K562 (cell line): ENCODE results near the gene KCNN3. TPM values are rescaled to one million over a fixed set of nuclear protein-coding genes. Genes with fewer than 3 reads are reported as not detected.

Experiments
- NR1H2 ChIP-seq: sonication (generic); formaldehyde crosslinking; IDR thresholded peaks from 2 replicates; pipeline ENCODE4 v1.4.0; 2020; ENCODE audit warnings: mild to moderate bottlenecking, missing genetic modification reagents
- PRMT5 ChIP-seq: sonication (generic); formaldehyde crosslinking; IDR thresholded peaks from 2 replicates; pipeline ENCODE4 v1.5.0; 2020; ENCODE audit warnings: missing genetic modification reagents
- RFX7 ChIP-seq: fragments of 250-450 bp; sonication (Bioruptor Pico); IDR thresholded peaks from 2 replicates; pipeline ENCODE4 v1.5.1; 2021; ENCODE audit warnings: mild to moderate bottlenecking
- STAG1 ChIP-seq: sonication (generic); formaldehyde crosslinking; IDR thresholded peaks from 2 replicates; pipeline ENCODE4 v1.5.0; 2020; ENCODE audit warnings: missing genetic modification reagents, borderline replicate concordance
- TCF15 ChIP-seq: fragments of 250-450 bp; sonication (Bioruptor Pico); IDR thresholded peaks from 2 replicates; pipeline ENCODE4 v1.8.0; 2022; ENCODE audit warnings: moderate library complexity, mild to moderate bottlenecking, inconsistent platforms
- ZNF639 ChIP-seq, 2 experiments: fragments of 200-800 bp in 1 of 2; sonication (Bioruptor generic) in 1 of 2; sonication (generic) in 1 of 2; formaldehyde crosslinking in 1 of 2; IDR thresholded peaks in 1 of 2; conservative IDR thresholded peaks in 1 of 2; 2 replicates each; pipeline versions ENCODE4 v1.5.0 to v1.6.1; 2016 to 2020; ENCODE audit warnings: missing compliant biosample characterization in 1 of 2, missing genetic modification characterization in 1 of 2, missing genetic modification reagents in 1 of 2
- polyA plus RNA-seq, 8 experiments: library from polyadenylated mRNA; depleted of rRNA in 4 of 8; stranded (reverse) in 5 of 8; unstranded in 3 of 8; fragments of >200 nt; fragmentation: Nextera tagmentation in 2 of 8; fragmentation: Illumina TruSeq in 1 of 8; extraction: Ambion mirVana in 2 of 8; extraction: Trizol in 1 of 8; gene quantifications; 2 replicates each; pipeline versions ENCODE4 v1.2.1 to v1.2.3, GENCODE V29; 2011 to 2014; ENCODE audit warnings: inconsistent platforms in 1 of 8, missing spikeins in 1 of 8
- total RNA-seq, 7 experiments: library from RNA; depleted of rRNA in 6 of 7; stranded (reverse); fragments of >200 nt in 6 of 7; fragmentation: Illumina TruSeq in 2 of 7; extraction: Trizol in 2 of 7; gene quantifications; 2 replicates each; pipeline versions ENCODE4 v1.2.1 to v1.2.3, GENCODE V29; 2011 to 2021; ENCODE audit warnings: low replicate concordance in 1 of 7
- TF ChIP-seq, protein P1 (sequence below), 3 experiments: fragments of 200-800 bp in 1 of 3; sonication (Bioruptor generic) in 1 of 3; sonication (generic) in 1 of 3; formaldehyde crosslinking in 1 of 3; IDR thresholded peaks; 2 replicates each; pipeline versions ENCODE4 v1.6.1 to v1.8.0; 2016 to 2022; ENCODE audit warnings: mild to moderate bottlenecking in 2 of 3, missing compliant biosample characterization in 2 of 3, missing genetic modification characterization in 2 of 3, missing genetic modification reagents in 1 of 3
- TF ChIP-seq, protein P2 (sequence below): fragments of 200-800 bp; sonication (Bioruptor generic); IDR thresholded peaks from 2 replicates; pipeline ENCODE4 v1.6.1; 2017; ENCODE audit warnings: missing genetic modification characterization, missing compliant biosample characterization
- TF ChIP-seq, protein P3 (sequence below): fragments of 250-450 bp; sonication (Bioruptor Pico); IDR thresholded peaks from 2 replicates; pipeline ENCODE4 v1.4.0; 2020

Gene KCNN3
- total and polyA plus RNA-seq, 9 of the 15 experiments (the other 6 are each of a cell fraction or from before 2014, with no cell fraction given): 0.02 to 0.03 TPM; not detected in 7

- TF ChIP-seq, protein P1, sequence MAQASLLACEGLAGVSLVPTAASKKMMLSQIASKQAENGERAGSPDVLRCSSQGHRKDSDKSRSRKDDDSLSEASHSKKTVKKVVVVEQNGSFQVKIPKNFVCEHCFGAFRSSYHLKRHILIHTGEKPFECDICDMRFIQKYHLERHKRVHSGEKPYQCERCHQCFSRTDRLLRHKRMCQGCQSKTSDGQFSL (CRISPR knock-in tag; IDR thresholded peaks at IDR 0.05): no peak
- TF ChIP-seq, protein P1 (tag; IDR thresholded peaks at IDR 0.05): no peak
- TF ChIP-seq, protein P2, sequence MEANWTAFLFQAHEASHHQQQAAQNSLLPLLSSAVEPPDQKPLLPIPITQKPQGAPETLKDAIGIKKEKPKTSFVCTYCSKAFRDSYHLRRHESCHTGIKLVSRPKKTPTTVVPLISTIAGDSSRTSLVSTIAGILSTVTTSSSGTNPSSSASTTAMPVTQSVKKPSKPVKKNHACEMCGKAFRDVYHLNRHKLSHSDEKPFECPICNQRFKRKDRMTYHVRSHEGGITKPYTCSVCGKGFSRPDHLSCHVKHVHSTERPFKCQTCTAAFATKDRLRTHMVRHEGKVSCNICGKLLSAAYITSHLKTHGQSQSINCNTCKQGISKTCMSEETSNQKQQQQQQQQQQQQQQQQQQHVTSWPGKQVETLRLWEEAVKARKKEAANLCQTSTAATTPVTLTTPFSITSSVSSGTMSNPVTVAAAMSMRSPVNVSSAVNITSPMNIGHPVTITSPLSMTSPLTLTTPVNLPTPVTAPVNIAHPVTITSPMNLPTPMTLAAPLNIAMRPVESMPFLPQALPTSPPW: no peak
- TF ChIP-seq STAG1 (CRISPR knock-in tag) (no peak), TCF15 (CRISPR knock-in tag) (no peak), PRMT5 (CRISPR knock-in tag) (no peak), RFX7 (CRISPR knock-in tag) (no peak), ZNF639 (CRISPR knock-in tag; conservative IDR thresholded peaks at IDR 0.05 in 1 of 2, IDR thresholded peaks at IDR 0.05 in 1 of 2) (no peak), NR1H2 (no peak)
- TF ChIP-seq, protein P3, sequence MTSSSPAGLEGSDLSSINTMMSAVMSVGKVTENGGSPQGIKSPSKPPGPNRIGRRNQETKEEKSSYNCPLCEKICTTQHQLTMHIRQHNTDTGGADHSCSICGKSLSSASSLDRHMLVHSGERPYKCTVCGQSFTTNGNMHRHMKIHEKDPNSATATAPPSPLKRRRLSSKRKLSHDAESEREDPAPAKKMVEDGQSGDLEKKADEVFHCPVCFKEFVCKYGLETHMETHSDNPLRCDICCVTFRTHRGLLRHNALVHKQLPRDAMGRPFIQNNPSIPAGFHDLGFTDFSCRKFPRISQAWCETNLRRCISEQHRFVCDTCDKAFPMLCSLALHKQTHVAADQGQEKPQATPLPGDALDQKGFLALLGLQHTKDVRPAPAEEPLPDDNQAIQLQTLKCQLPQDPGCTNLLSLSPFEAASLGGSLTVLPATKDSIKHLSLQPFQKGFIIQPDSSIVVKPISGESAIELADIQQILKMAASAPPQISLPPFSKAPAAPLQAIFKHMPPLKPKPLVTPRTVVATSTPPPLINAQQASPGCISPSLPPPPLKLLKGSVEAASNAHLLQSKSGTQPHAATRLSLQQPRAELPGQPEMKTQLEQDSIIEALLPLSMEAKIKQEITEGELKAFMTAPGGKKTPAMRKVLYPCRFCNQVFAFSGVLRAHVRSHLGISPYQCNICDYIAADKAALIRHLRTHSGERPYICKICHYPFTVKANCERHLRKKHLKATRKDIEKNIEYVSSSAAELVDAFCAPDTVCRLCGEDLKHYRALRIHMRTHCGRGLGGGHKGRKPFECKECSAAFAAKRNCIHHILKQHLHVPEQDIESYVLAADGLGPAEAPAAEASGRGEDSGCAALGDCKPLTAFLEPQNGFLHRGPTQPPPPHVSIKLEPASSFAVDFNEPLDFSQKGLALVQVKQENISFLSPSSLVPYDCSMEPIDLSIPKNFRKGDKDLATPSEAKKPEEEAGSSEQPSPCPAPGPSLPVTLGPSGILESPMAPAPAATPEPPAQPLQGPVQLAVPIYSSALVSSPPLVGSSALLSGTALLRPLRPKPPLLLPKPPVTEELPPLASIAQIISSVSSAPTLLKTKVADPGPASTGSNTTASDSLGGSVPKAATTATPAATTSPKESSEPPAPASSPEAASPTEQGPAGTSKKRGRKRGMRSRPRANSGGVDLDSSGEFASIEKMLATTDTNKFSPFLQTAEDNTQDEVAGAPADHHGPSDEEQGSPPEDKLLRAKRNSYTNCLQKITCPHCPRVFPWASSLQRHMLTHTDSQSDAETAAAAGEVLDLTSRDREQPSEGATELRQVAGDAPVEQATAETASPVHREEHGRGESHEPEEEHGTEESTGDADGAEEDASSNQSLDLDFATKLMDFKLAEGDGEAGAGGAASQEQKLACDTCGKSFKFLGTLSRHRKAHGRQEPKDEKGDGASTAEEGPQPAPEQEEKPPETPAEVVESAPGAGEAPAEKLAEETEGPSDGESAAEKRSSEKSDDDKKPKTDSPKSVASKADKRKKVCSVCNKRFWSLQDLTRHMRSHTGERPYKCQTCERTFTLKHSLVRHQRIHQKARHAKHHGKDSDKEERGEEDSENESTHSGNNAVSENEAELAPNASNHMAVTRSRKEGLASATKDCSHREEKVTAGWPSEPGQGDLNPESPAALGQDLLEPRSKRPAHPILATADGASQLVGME: no peak
These were observed 81.2 kb downstream of the KCNN3 start (continued) for GRCh38 chr1:154788886-154789285.
